Suprapubic skin (tissue), 4 donors: ENCODE data around the gene C19orf73. TPM values are rescaled to one million over a fixed set of nuclear protein-coding genes. Genes with fewer than 3 reads are reported as not detected.

ENCODE experiments used
- DNase-seq, 2 donors: peaks; one replicate each; pipeline ENCODE4 v3.0.0-alpha.2; 2019; ENCODE audit warnings: low spot score in 2 of 2
- H3K27ac ChIP-seq: fragments of 200-600 bp; sonication (generic); one replicate; pipeline ENCODE4 v1.5.1; 2019
- H3K27me3 ChIP-seq: fragments of 200-600 bp; sonication (generic); one replicate; pipeline ENCODE4 v1.5.1; 2019
- H3K36me3 ChIP-seq: fragments of 200-600 bp; sonication (generic); one replicate; pipeline ENCODE4 v1.5.1; 2019
- H3K4me1 ChIP-seq: fragments of 200-600 bp; sonication (generic); one replicate; pipeline ENCODE4 v1.5.1; 2019
- H3K4me3 ChIP-seq: fragments of 200-600 bp; sonication (generic); one replicate; pipeline ENCODE4 v1.5.1; 2019; ENCODE audit warnings: mild to moderate bottlenecking
- H3K9me3 ChIP-seq: fragments of 200-600 bp; sonication (generic); one replicate; pipeline ENCODE4 v1.5.1; 2019
- EP300 ChIP-seq: sonication (generic); formaldehyde crosslinking; IDR thresholded peaks from one replicate; pipeline ENCODE4 v1.6.1; 2017; ENCODE audit warnings: antibody characterized with exemption
- POLR2A ChIP-seq, 2 donors: fragments of 450-650 bp; IDR thresholded peaks; one replicate each; pipeline ENCODE4 v1.6.1; 2017; ENCODE audit warnings: antibody characterized with exemption in 2 of 2, mild to moderate bottlenecking in 2 of 2, moderate library complexity in 2 of 2
- POLR2AphosphoS5 ChIP-seq, 3 donors: sonication (generic); formaldehyde crosslinking; IDR thresholded peaks; one replicate each; pipeline ENCODE4 v1.6.1; 2017; ENCODE audit warnings: antibody characterized with exemption in 3 of 3
- WGBS: methylation state at CpG from one replicate; pipeline ENCODE4 v1.1.5; 2018; 5-methylcytosine and 5-hydroxymethylcytosine counted together
- total RNA-seq, 4 donors: library from RNA; depleted of rRNA; stranded (reverse); fragments of >200 nt; gene quantifications; one replicate each; pipeline ENCODE4 v1.1.0, GENCODE V29; 2016
- TF ChIP-seq, protein P1 (sequence below), 2 donors: fragments of 200-600 bp in 1 of 2; fragments of 450-650 bp in 1 of 2; sonication (generic) in 1 of 2; IDR thresholded peaks; one replicate each; pipeline ENCODE4 v1.5.1; 2016 to 2019; ENCODE audit warnings: antibody characterized with exemption in 2 of 2, mild to moderate bottlenecking in 1 of 2, moderate library complexity in 1 of 2

The C19orf73 gene
- total RNA-seq, 4 donors from 2014 or later = 5.2 to 9.3 (median 5.9) TPM; not detected in 1

DNA sequence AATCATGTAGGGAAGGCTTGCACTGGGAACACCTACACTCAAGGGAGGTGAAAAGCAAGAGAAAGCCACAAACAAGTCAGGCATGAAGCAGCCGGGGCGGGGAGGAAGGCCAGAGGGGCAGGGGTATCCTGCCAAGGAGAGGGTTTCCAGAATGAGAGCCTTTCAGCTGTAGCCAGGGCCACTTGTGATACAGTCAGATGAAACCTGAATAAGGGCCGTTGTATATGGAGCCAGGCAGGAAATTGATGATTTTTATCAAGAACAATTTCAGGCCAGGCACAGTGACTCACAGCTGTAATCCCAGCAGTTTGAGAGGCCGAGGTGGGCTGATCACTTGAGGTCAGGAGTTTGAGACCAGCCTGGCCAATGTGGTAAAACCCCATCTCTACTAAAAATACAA lies 43.0 kb upstream of the C19orf73 start:
- H3K4me3 ChIP-seq = no peak overlapping the region
- no peaks in the 10 kb centered on the region for H3K9me3 ChIP-seq
- TF ChIP-seq, protein P1, sequence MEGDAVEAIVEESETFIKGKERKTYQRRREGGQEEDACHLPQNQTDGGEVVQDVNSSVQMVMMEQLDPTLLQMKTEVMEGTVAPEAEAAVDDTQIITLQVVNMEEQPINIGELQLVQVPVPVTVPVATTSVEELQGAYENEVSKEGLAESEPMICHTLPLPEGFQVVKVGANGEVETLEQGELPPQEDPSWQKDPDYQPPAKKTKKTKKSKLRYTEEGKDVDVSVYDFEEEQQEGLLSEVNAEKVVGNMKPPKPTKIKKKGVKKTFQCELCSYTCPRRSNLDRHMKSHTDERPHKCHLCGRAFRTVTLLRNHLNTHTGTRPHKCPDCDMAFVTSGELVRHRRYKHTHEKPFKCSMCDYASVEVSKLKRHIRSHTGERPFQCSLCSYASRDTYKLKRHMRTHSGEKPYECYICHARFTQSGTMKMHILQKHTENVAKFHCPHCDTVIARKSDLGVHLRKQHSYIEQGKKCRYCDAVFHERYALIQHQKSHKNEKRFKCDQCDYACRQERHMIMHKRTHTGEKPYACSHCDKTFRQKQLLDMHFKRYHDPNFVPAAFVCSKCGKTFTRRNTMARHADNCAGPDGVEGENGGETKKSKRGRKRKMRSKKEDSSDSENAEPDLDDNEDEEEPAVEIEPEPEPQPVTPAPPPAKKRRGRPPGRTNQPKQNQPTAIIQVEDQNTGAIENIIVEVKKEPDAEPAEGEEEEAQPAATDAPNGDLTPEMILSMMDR (IDR thresholded peaks at IDR 0.05) = no peak
- no peak for TF ChIP-seq EP300
- TF ChIP-seq POLR2A (IDR thresholded peaks at IDR 0.05) = no peak
- no peak for TF ChIP-seq POLR2AphosphoS5 (IDR thresholded peaks at IDR 0.05)
- H3K4me1 ChIP-seq = peaks cover 37% of the 10 kb centered on the region
- H3K27ac ChIP-seq = no peak overlapping the region
- 59% methylated on average over 4 of the region's 4 CpGs for WGBS
- no peaks in the 10 kb centered on the region for H3K27me3 ChIP-seq
- H3K36me3 ChIP-seq = no peaks in the 10 kb centered on the region
- no peak for DNase-seq

DNA sequence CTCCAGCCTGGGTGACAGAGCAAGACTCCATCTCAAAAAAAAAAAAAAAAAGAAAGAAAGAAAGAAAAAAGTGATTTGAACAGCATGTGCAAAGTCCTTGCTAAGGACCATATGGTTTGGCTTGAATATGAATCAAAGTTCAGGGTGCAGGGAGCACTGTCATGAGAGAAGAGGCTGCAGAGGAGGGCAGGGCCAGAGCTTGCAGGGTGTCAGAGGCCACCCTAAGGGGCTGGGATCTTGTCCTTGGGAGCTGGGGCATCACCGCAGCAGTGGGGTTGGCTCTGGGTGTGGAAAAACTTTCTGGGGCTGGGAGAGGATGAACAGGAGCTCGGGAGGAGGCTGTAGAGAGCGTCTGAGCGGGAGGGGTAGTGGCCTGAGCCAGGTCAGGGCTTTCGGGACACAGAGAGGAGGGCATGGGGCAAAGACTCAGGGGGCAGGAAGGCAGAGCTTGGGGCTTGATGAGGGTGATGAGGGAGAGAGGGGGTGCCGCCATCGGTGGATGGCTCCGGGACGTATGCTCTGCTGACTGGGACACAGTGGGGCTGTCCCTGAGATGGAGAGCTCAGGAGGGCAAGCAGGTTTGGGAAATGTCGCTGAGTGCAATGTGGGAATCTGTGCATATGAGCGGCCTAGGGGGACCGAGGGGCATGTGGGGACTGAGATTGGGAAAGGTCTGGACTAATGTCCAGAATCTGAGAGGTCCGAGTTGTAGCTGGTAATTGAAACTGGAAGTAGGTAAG lies 41.7 kb upstream of the C19orf73 start:
- H3K4me3 ChIP-seq = no peak overlapping the region
- TF ChIP-seq, protein P1 (IDR thresholded peaks at IDR 0.05) = no peak
- TF ChIP-seq POLR2A (IDR thresholded peaks at IDR 0.05) (no peak), EP300 (no peak), POLR2AphosphoS5 (IDR thresholded peaks at IDR 0.05) (no peak)
- no peak for DNase-seq
- H3K27ac ChIP-seq = no peak overlapping the region
- peaks cover 31% of the 10 kb centered on the region for H3K4me1 ChIP-seq
- H3K9me3 ChIP-seq = no peaks in the 10 kb centered on the region
- H3K36me3 ChIP-seq = no peaks in the 10 kb centered on the region
- H3K27me3 ChIP-seq = no peaks in the 10 kb centered on the region
- WGBS = 87% methylated on average over 13 of the region's 13 CpGs

GRCh38 chr19:49157445-49158224 lies 38.7 kb upstream of the C19orf73 start, which contains the start of gene TRPM4:
TSS of gene TRPM4 (plus strand) at chr19:49157792. CDS start at chr19:49157867, 75 bp downstream.
- DNase-seq = peak; percentile 95
- Histone ChIP-seq H3K4me3 (peak within 1 kb of the TSS; percentile 85), H3K36me3 (no peaks in the 10 kb centered on the region), H3K4me1 (peaks cover 20% of the 10 kb centered on the region), H3K27ac (peak within 1 kb of the TSS; percentile 91), H3K27me3 (no peaks in the 10 kb centered on the region), H3K9me3 (no peaks in the 10 kb centered on the region)
- peak in 2 of 3 donors; percentile 18 to 41 for TF ChIP-seq POLR2AphosphoS5 (IDR thresholded peaks at IDR 0.05)
- no peak for TF ChIP-seq POLR2A (IDR thresholded peaks at IDR 0.05)
- WGBS = 1% methylated on average over 25 of the region's 41 CpGs

DNA sequence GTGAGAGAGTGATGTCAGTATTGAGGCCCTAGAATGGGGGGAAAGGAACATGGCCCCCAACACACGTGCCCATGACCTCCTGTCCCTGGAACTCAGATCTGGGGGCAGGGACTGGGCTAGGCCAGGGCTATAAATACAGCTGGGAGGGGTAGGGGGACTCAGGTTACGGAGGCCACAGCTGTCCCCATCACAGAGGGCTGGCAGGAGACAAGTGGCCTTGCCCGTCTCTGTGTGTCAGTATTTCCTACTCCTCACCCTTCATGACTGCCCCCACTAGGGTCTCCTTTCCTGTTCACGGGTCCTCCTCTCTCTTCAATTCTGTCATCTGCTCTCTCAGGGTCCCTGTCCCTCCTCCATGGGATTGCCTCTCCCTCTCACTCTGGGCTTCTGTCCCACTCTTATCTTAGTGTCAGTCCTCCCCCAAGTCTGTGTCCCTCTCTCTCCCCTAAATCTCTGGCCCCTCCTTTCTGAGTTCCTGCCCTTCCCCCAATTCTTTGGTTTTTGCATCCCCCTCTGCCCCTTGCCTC lies 36.9 kb upstream of the C19orf73 start:
- Histone ChIP-seq H3K4me1 (peaks cover 34% of the 10 kb centered on the region), H3K27ac (no peak overlapping the region), H3K27me3 (no peaks in the 10 kb centered on the region), H3K4me3 (no peak overlapping the region), H3K9me3 (no peaks in the 10 kb centered on the region), H3K36me3 (no peaks in the 10 kb centered on the region)
- TF ChIP-seq EP300 (no peak), POLR2A (IDR thresholded peaks at IDR 0.05) (no peak)
- WGBS = 67% methylated on average over 4 of the region's 4 CpGs
- no peak for DNase-seq

DNA sequence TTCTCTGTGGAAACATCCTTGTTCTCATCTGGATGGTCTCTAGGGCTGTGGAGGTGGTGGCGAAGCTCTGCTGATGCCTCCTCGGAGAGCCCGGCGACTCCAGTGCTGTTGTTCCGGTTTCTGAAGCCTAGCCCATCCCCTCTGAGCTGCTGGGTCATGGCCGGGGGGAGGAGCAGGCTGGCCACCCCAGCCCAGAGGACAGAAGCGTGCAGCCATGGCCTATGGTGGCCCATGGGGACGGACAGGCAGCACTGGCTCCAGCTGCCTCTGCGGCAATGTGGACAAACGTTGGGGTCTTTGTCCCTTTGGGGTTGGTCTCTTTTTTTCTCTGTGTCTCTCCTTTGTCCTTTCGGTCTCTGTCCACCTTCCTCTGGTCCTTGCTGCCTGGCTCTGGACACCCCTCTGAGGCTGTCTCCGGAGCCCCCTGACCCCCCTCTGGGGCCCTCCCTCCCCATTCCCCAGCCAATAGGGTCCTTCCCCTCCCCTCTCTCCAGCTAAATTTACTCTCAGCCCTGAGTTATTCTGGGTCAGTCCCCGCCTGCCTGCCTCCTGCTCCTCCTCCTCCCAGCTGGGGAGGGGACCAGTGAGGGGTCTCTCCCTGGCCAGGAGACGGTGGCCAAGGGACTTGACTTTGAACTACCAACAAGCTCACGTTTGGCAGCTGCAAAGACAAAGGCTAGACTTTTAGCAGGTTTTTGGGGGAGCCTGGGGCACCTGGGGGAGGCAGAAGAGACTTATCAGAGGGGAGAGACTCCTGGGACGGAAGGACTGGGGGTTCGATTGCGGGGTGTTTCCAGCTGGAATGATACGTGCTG lies 36.3 kb upstream of the C19orf73 start, which contains the start of gene HRC:
Gene HRC (minus strand): TSS at position 392 of the 815 bp plus-strand sequence. CDS start 159 bp downstream, at position 233.
- TF ChIP-seq EP300 (no peak), POLR2AphosphoS5 (IDR thresholded peaks at IDR 0.05) (no peak), POLR2A (IDR thresholded peaks at IDR 0.05) (no peak)
- TF ChIP-seq, protein P1 (IDR thresholded peaks at IDR 0.05) = no peak
- 66% methylated on average over 13 of the region's 19 CpGs for WGBS

More for the DNA sequence above, 36.3 kb upstream of the C19orf73 start, which contains the start of gene HRC:
- Histone ChIP-seq H3K27ac (no peak within 1 kb of the TSS), H3K4me1 (peaks cover 39% of the 10 kb centered on the region), H3K4me3 (no peak within 1 kb of the TSS), H3K36me3 (no peaks in the 10 kb centered on the region), H3K27me3 (no peaks in the 10 kb centered on the region), H3K9me3 (no peaks in the 10 kb centered on the region)
- DNase-seq = no peak
